DOHH2 (cell line): Measurements from ENCODE around the gene TMCC3.

Source experiments
- EZH2phosphoT487 ChIP-seq: fragments of 200-600 bp; sonication (generic); IDR thresholded peaks from 2 replicates; pipeline ENCODE4 v1.6.1; 2017; ENCODE audit warnings: borderline replicate concordance, mild to moderate bottlenecking, antibody characterized with exemption, low read length, moderate library complexity, mixed read lengths
- TF ChIP-seq, protein P1 (sequence below): fragments of 200-600 bp; sonication (generic); IDR thresholded peaks from one replicate; pipeline ENCODE4 v1.5.1; 2014; ENCODE audit warnings: antibody characterized with exemption, mild to moderate bottlenecking, low read depth, low read length; ENCODE audit not compliant: poor library complexity, severe bottlenecking

DNA sequence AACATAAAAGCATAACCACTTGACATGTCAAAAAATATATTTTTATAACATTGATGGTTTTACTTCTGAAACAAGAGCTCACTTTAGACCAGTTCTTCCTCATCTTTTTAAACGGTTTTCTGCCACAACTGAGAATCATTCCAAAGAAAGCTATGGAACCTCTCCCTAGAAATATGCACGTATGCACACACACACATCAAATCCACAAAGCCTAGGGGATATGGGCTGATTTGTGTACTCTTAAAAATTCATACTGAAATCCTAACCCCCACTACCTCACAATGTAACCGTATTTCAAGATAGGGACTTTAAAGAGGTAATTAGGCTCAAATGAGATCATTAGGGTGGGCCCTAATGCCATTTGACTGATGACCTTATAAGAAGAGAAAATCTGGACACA, 19.3 kb downstream of the TMCC3 start:
- TF ChIP-seq, protein P1, sequence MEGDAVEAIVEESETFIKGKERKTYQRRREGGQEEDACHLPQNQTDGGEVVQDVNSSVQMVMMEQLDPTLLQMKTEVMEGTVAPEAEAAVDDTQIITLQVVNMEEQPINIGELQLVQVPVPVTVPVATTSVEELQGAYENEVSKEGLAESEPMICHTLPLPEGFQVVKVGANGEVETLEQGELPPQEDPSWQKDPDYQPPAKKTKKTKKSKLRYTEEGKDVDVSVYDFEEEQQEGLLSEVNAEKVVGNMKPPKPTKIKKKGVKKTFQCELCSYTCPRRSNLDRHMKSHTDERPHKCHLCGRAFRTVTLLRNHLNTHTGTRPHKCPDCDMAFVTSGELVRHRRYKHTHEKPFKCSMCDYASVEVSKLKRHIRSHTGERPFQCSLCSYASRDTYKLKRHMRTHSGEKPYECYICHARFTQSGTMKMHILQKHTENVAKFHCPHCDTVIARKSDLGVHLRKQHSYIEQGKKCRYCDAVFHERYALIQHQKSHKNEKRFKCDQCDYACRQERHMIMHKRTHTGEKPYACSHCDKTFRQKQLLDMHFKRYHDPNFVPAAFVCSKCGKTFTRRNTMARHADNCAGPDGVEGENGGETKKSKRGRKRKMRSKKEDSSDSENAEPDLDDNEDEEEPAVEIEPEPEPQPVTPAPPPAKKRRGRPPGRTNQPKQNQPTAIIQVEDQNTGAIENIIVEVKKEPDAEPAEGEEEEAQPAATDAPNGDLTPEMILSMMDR: no peak
- TF ChIP-seq EZH2phosphoT487: no peak
